PC-3 (cell line): ENCODE data around the gene CNTNAP5. TPM values are rescaled to one million over a fixed set of nuclear protein-coding genes. Genes with fewer than 3 reads are reported as not detected.

Experiments
- ATAC-seq: fragments of 200-7000 bp; cut with Tn5 transposase; 2 replicates; pipeline ENCODE4 v1.9.1; 2020; ENCODE audit warnings: mild to moderate bottlenecking, moderate library complexity
- BruUV-seq: library from RNA; stranded (reverse); fragments of 400-500 nt; replicated peaks from 2 replicates; lab custom pipeline; 2021; lab: Mats Ljungman, UMichigan
- CTCF ChIA-PET: fragments of 300-600 bp; sonication (Branson Sonifier 250); formaldehyde crosslinking; loops from one replicate; lab custom pipeline; 2022; ENCODE audit warnings: antibody characterized with exemption; lab: Charles Lee
- POLR2A ChIA-PET: fragments of 300-600 bp; sonication (Branson Sonifier 250); formaldehyde crosslinking; loops from one replicate; lab custom pipeline; 2022; ENCODE audit warnings: antibody characterized with exemption; ENCODE audit not compliant: unreplicated experiment; lab: Charles Lee
- DNase-seq: peaks from one replicate; pipeline ENCODE4 v3.0.0-alpha.2; 2015
- H2AFZ ChIP-seq: fragments of 300-600 bp; sonication (generic); 2 replicates; pipeline ENCODE4 v1.6.0; 2016; ENCODE audit warnings: antibody characterized with exemption, low read length
- H3F3A ChIP-seq: fragments of 300-600 bp; sonication (generic); one replicate; pipeline ENCODE4 v1.6.0; 2017; ENCODE audit warnings: antibody characterized with exemption, low read length, control low read depth, mild to moderate bottlenecking; ENCODE audit not compliant: unreplicated experiment
- H3K27ac ChIP-seq: fragments of 300-600 bp; sonication (generic); 2 replicates; pipeline ENCODE4 v1.5.1; 2016; ENCODE audit warnings: mild to moderate bottlenecking, low read length
- H3K27me3 ChIP-seq: fragments of 300-600 bp; sonication (generic); 2 replicates; pipeline ENCODE4 v1.6.1; 2016; ENCODE audit warnings: low read length, mixed read lengths
- H3K36me3 ChIP-seq: fragments of 300-600 bp; sonication (generic); 2 replicates; pipeline ENCODE4 v1.6.1; 2016; ENCODE audit warnings: low read depth, mixed run types, low read length, mixed read lengths
- H3K4me1 ChIP-seq: fragments of 300-600 bp; sonication (generic); 2 replicates; pipeline ENCODE4 v1.5.1; 2016; ENCODE audit warnings: low read length; ENCODE audit not compliant: insufficient read depth
- H3K4me2 ChIP-seq: fragments of 300-600 bp; sonication (generic); 2 replicates; pipeline ENCODE4 v1.6.0; 2016; ENCODE audit warnings: low read length
- H3K4me3 ChIP-seq: fragments of 300-600 bp; sonication (generic); 2 replicates; pipeline ENCODE4 v1.5.1; 2016; ENCODE audit warnings: mild to moderate bottlenecking, low read length, mixed read lengths
- H3K79me2 ChIP-seq: fragments of 300-600 bp; sonication (generic); 2 replicates; pipeline ENCODE4 v1.6.1; 2017; ENCODE audit warnings: low read length, mixed read lengths
- H3K9ac ChIP-seq: fragments of 300-600 bp; sonication (generic); 2 replicates; pipeline ENCODE4 v1.6.0; 2016; ENCODE audit warnings: mild to moderate bottlenecking, low read length
- H3K9me2 ChIP-seq: fragments of 300-600 bp; sonication (generic); replicated peaks from 2 replicates; pipeline ENCODE4 v1.6.1; 2016; ENCODE audit warnings: mixed run types, low read length, mixed read lengths
- H3K9me3 ChIP-seq: fragments of 300-600 bp; sonication (generic); 2 replicates; pipeline ENCODE4 v1.6.1; 2016; ENCODE audit warnings: low read length, mixed read lengths
- H4K20me1 ChIP-seq: fragments of 300-600 bp; sonication (generic); 2 replicates; pipeline ENCODE4 v1.6.1; 2016; ENCODE audit warnings: low read length, mixed read lengths
- EZH2 ChIP-seq: fragments of 300-600 bp; sonication (generic); IDR thresholded peaks from one replicate; pipeline ENCODE4 v1.6.1; 2017; ENCODE audit warnings: antibody characterized with exemption, mild to moderate bottlenecking, low read length; ENCODE audit not compliant: unreplicated experiment
- EZH2phosphoT487 ChIP-seq: fragments of 300-600 bp; sonication (generic); IDR thresholded peaks from 2 replicates; pipeline ENCODE4 v1.6.1; 2018; ENCODE audit warnings: mild to moderate bottlenecking, antibody characterized with exemption, low read length, borderline replicate concordance
- intact Hi-C: fragments of 100-400 bp; cut with micrococcal nuclease; formaldehyde crosslinking; loops from 2 replicates; pipeline ENCODE4 v1.9.0; 2023
- total RNA-seq: library from RNA; depleted of rRNA; stranded (reverse); fragments of >200 nt; gene quantifications from 2 replicates; pipeline ENCODE4 v1.2.3, GENCODE V29; 2014
- TF ChIP-seq, protein P1 (sequence below): fragments of 300-600 bp; sonication (generic); conservative IDR thresholded peaks from 2 replicates; pipeline ENCODE4 v1.5.1; 2017; ENCODE audit warnings: antibody characterized with exemption, low read depth, mild to moderate bottlenecking, low read length

Gene CNTNAP5
- total RNA-seq, 1 experiment from 2014 or later, result not detected

- H3K79me2 ChIP-seq, result no peaks in the 10 kb centered on the region
- no peak for DNase-seq
- H3K4me1 ChIP-seq, result no peaks in the 10 kb centered on the region
- no peak overlapping the region for H3K27ac ChIP-seq
- H3K4me2 ChIP-seq, result no peak overlapping the region
- H3K36me3 ChIP-seq, result no peaks in the 10 kb centered on the region
- CTCF ChIA-PET, result no interaction called here
- no peaks in the 10 kb centered on the region for H3K9me2 ChIP-seq
- no peak overlapping the region for H3K9ac ChIP-seq
- BruUV-seq, result no TSS peak
- ATAC-seq, result no peak
- POLR2A ChIA-PET, result no interaction called here
- H3K9me3 ChIP-seq, result no peaks in the 10 kb centered on the region
- H3K4me3 ChIP-seq, result no peak overlapping the region
- H3F3A ChIP-seq, result no peaks in the 10 kb centered on the region
- intact Hi-C loops, result no loop called here
- H4K20me1 ChIP-seq, result no peaks in the 10 kb centered on the region
- no peak overlapping the region for H2AFZ ChIP-seq
- TF ChIP-seq EZH2 (no peak), EZH2phosphoT487 (no peak)
- TF ChIP-seq, protein P1, sequence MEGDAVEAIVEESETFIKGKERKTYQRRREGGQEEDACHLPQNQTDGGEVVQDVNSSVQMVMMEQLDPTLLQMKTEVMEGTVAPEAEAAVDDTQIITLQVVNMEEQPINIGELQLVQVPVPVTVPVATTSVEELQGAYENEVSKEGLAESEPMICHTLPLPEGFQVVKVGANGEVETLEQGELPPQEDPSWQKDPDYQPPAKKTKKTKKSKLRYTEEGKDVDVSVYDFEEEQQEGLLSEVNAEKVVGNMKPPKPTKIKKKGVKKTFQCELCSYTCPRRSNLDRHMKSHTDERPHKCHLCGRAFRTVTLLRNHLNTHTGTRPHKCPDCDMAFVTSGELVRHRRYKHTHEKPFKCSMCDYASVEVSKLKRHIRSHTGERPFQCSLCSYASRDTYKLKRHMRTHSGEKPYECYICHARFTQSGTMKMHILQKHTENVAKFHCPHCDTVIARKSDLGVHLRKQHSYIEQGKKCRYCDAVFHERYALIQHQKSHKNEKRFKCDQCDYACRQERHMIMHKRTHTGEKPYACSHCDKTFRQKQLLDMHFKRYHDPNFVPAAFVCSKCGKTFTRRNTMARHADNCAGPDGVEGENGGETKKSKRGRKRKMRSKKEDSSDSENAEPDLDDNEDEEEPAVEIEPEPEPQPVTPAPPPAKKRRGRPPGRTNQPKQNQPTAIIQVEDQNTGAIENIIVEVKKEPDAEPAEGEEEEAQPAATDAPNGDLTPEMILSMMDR, result no peak
- no peaks in the 10 kb centered on the region for H3K27me3 ChIP-seq
These were observed 895.4 kb downstream of the CNTNAP5 start for GRCh38 chr2:124920448-124920847.

GRCh38 chr2:124921191-124921590 is 896.1 kb downstream of the CNTNAP5 start:
- H3K9me3 ChIP-seq, result 0 out of 2 replicates have a peak, but pooled peaks cover 3% of the 10 kb centered on the region
- no peaks in the 10 kb centered on the region for H3K9me2 ChIP-seq
- no peaks in the 10 kb centered on the region for H3K27me3 ChIP-seq
- no peak overlapping the region for H3K4me2 ChIP-seq
- no peak for DNase-seq
- no peak overlapping the region for H2AFZ ChIP-seq
- CTCF ChIA-PET, result no interaction called here
- no peak for ATAC-seq
- H3K36me3 ChIP-seq, result no peaks in the 10 kb centered on the region
- H3K4me3 ChIP-seq, result no peak overlapping the region
- intact Hi-C loops, result no loop called here
- no peaks in the 10 kb centered on the region for H3K4me1 ChIP-seq
- TF ChIP-seq, protein P1, result no peak
- TF ChIP-seq EZH2phosphoT487 (no peak), EZH2 (no peak)
- H3K9ac ChIP-seq, result no peak overlapping the region
- POLR2A ChIA-PET, result no interaction called here
- no peak overlapping the region for H3K27ac ChIP-seq
- H4K20me1 ChIP-seq, result no peaks in the 10 kb centered on the region
- no TSS peak for BruUV-seq
- H3F3A ChIP-seq, result no peaks in the 10 kb centered on the region
- H3K79me2 ChIP-seq, result no peaks in the 10 kb centered on the region

GRCh38 chr2:124923097-124923496 is 898.0 kb downstream of the CNTNAP5 start:
- Histone ChIP-seq H3K9ac (no peak overlapping the region), H3K27ac (no peak overlapping the region), H3K4me1 (no peaks in the 10 kb centered on the region), H3K9me2 (no peaks in the 10 kb centered on the region), H3K4me3 (no peak overlapping the region), H3K4me2 (no peak overlapping the region), H3K9me3 (0 out of 2 replicates have a peak, but pooled peaks cover 3% of the 10 kb centered on the region), H3K36me3 (no peaks in the 10 kb centered on the region), H2AFZ (no peak overlapping the region), H3K79me2 (no peaks in the 10 kb centered on the region), H4K20me1 (no peaks in the 10 kb centered on the region), H3K27me3 (no peaks in the 10 kb centered on the region), H3F3A (no peaks in the 10 kb centered on the region)
- intact Hi-C loops, result no loop called here
- BruUV-seq, result no TSS peak
- ChIA-PET POLR2A (no interaction called here), CTCF (no interaction called here)
- TF ChIP-seq, protein P1, result no peak
- no peak for TF ChIP-seq EZH2phosphoT487
- no peak for TF ChIP-seq EZH2
- DNase-seq (no peak), ATAC-seq (no peak)
